ENCODE measurements around the gene MIGA2. TPM values are rescaled to one million over a fixed set of nuclear protein-coding genes. Genes with fewer than 3 reads are reported as not detected.

The MIGA2 gene
- total and polyA plus RNA-seq, 2 of the 8 experiments (the other 6 are each of a cell fraction or from before 2014, with no cell fraction given): 24.6 to 39.0 TPM

GRCh38 chr9:129021091-129021490, 15.3 kb upstream of the MIGA2 start:
- ChIA-PET POLR2A (ENCODE audit: partially characterized antibody) (interaction anchor here (1.3 kb wide), 1 partner anchor 18 kb away, joined by 4 read pairs; no protein-coding TSS in a partner anchor), CTCF (ENCODE audit: partially characterized antibody) (interaction anchor here (0.6 to 7.6 kb wide), 5 partner anchors 9 to 1062 kb away, joined by 3 to 89 read pairs (median 3); partner anchors contain the start of gene ENDOG)

More at GRCh38 chr9:129021091-129021490, 15.3 kb upstream of the MIGA2 start:
- Histone ChIP-seq H3K23ac (ENCODE audit: insufficient read length) (no peak overlapping the region), H4K20me1 (replicated peaks in 1 of 2; ENCODE audit: control insufficient read depth in 1 of 2, insufficient read depth in 2 of 2, low read length in 2 of 2) (peaks cover 2 to 10% of the 10 kb centered on the region in 2 experiments), H4K8ac (ENCODE audit: extremely low read depth, insufficient read depth, low read length) (no peak overlapping the region), H3K79me2 (ENCODE audit: control insufficient read depth in 1 of 2, insufficient read depth in 2 of 2, low read length in 2 of 2) (peaks cover 0 to 23% of the 10 kb centered on the region in 2 experiments; a peak in 2 of 4 replicates), H3K27me3 (replicated peaks in 1 of 4; ENCODE audit: control insufficient read depth in 3 of 4, extremely low read depth in 1 of 4, insufficient read depth in 3 of 4, low read length in 3 of 4) (no peaks in the 10 kb centered on the region), H3K4me1 (replicated peaks in 1 of 4; ENCODE audit: control insufficient read depth in 3 of 4, insufficient read depth in 4 of 4, low read length in 3 of 4) (peaks cover 0 to 6% (median 2%) of the 10 kb centered on the region in 4 experiments; a peak in 3 of 7 replicates), H3K4ac (replicated peaks; ENCODE audit: insufficient read length, low read depth, low read length) (no peak overlapping the region), H3K4me2 (ENCODE audit: insufficient read depth in 1 of 2, low read depth in 2 of 2, low read length in 2 of 2) (no peak overlapping the region), H3K18ac (ENCODE audit: extremely low read depth, low read length) (no peak overlapping the region), H4K5ac (ENCODE audit: insufficient read length, low read depth, low read length) (no peak overlapping the region), H2AFZ (ENCODE audit: low read length) (no peak overlapping the region), H2BK15ac (ENCODE audit: low read length) (no peak overlapping the region), H3K4me3 (ENCODE audit: extremely low read depth in 1 of 4, insufficient read depth in 2 of 4, low read depth in 3 of 4, low read length in 4 of 4) (no peak overlapping the region), H3K9ac (replicated peaks in 1 of 4; ENCODE audit: extremely low read depth in 1 of 4, low read depth in 3 of 4, low read length in 3 of 4) (no peak overlapping the region), H3K9me3 (ENCODE audit: insufficient read depth in 2 of 2, low read depth in 1 of 2, low read length in 1 of 2) (no peaks in the 10 kb centered on the region), H2BK5ac (ENCODE audit: low read depth, low read length) (no peak overlapping the region), H3K56ac (replicated peaks; ENCODE audit: insufficient read length, low read depth, low read length) (no peak overlapping the region), H3K23me2 (ENCODE audit: low read depth, low read length) (no peaks in the 10 kb centered on the region), H2BK20ac (ENCODE audit: low read length) (no peak overlapping the region), H3K14ac (ENCODE audit: insufficient read length) (no peak overlapping the region), H3K27ac (ENCODE audit: low read depth, low read length) (no peak overlapping the region), H2BK120ac (replicated peaks; ENCODE audit: low read depth, low read length) (no peak overlapping the region), H3K36me3 (ENCODE audit: control insufficient read depth in 2 of 4, insufficient read depth in 4 of 4, low read length in 3 of 4) (peaks cover 0 to 5% (median 0%) of the 10 kb centered on the region in 4 experiments; a peak in 1 of 8 replicates), H2BK12ac (ENCODE audit: low read depth, low read length) (no peak overlapping the region), H2AK5ac (ENCODE audit: low read depth, low read length) (no peak overlapping the region), H4K91ac (replicated peaks; ENCODE audit: insufficient read length, low read length) (no peak overlapping the region), H3K79me1 (ENCODE audit: low read depth, low read length) (no peaks in the 10 kb centered on the region)
- FAIRE-seq (no peak), DNase-seq (ENCODE audit: low read depth in 1 of 2, low spot score in 2 of 2) (no peak)
- TF ChIP-seq TBP (IDR thresholded peaks at IDR 0.05; ENCODE audit: low read depth, low read length) (no peak), TEAD4 (IDR thresholded peaks at IDR 0.05; ENCODE audit: low read depth, low read length) (no peak), KDM1A (IDR thresholded peaks at IDR 0.05; ENCODE audit: borderline replicate concordance, low read length) (no peak), NANOG (IDR thresholded peaks at IDR 0.05; ENCODE audit: insufficient read depth, low read depth, low read length, poor library complexity, severe bottlenecking) (no peak), GTF2F1 (IDR thresholded peaks at IDR 0.05; ENCODE audit: borderline replicate concordance, low read depth, low read length) (no peak), BCL11A (IDR thresholded peaks at IDR 0.05; ENCODE audit: low read depth in 2 of 2, low read length in 2 of 2) (no peak), SP4 (IDR thresholded peaks at IDR 0.05; ENCODE audit: low read length) (no peak), POLR2AphosphoS5 (IDR thresholded peaks at IDR 0.05; ENCODE audit: low read depth, low read length) (no peak), TAF7 (optimal IDR thresholded peaks at IDR 0.05; ENCODE audit: borderline replicate concordance, low read depth, low read length) (no peak), RXRA (IDR thresholded peaks at IDR 0.05; ENCODE audit: insufficient read depth, low read depth, low read length) (no peak), YY1 (IDR thresholded peaks at IDR 0.05; ENCODE audit: low read depth, low read length) (no peak)
- WGBS, 2 experiments (ENCODE audit: extremely low coverage in 1 of 2, insufficient coverage in 1 of 2, insufficient read length in 1 of 2, insufficient replicate concordance in 2 of 2, low coverage in 1 of 2, low lambda C conversion rate in 2 of 2, missing lambda C conversion rate in 1 of 2): 90% methylated on average over 8 of the region's 8 CpGs; no CpG with 5 or more reads in 1 of the 2 experiments

Data from H1 (cell line).